Sigmoid colon (tissue), 4 donors: Measurements from ENCODE around the gene ABCA2.

Experiments used
- POLR2A ChIP-seq, 2 donors: fragments of 450-650 bp; IDR thresholded peaks; one replicate each; pipeline ENCODE4 v1.6.1; 2016; ENCODE audit warnings: antibody characterized with exemption in 2 of 2, mild to moderate bottlenecking in 2 of 2, moderate library complexity in 2 of 2
- POLR2AphosphoS5 ChIP-seq, 4 donors: sonication (generic); formaldehyde crosslinking; IDR thresholded peaks; one replicate each; pipeline ENCODE4 v1.6.1; 2017; ENCODE audit warnings: antibody characterized with exemption in 4 of 4
- TF ChIP-seq, protein P1 (sequence below), 4 experiments: fragments of 450-650 bp in 3 of 4; fragments of 200-600 bp in 1 of 4; IDR thresholded peaks; one replicate each; pipeline ENCODE4 v1.5.1; 2016 to 2019; ENCODE audit warnings: antibody characterized with exemption in 4 of 4, mild to moderate bottlenecking in 3 of 4, moderate library complexity in 2 of 4

DNA sequence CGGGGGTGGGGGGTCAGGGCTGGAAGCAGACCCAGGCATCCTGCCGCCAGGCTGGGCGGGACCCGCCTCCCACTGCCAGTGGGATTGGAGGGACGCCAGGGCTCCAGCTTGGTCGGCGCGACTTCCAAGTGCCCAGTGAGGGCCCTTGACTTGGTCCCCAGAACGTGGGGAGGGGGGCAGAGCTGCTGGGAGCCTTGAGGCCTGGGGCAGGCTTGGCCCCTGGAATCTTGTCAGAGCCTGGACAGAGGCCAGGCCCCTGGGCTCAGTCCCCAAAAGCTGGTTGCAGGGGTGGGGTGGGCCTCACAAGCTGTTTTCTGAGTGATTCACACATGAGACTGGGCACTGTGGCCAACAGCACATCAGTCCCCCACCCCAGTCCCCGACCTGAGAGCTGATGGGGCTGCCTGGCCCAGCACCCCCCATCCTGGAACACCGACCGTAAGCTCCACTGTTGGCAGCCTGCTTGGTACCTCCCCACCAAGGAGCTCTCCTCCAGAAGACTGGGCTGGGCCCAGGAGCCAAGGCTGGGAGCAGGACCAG is 32.2 kb downstream of the ABCA2 start:
- TF ChIP-seq POLR2AphosphoS5 (IDR thresholded peaks at IDR 0.05) (no peak), POLR2A (IDR thresholded peaks at IDR 0.05) (no peak)
- TF ChIP-seq, protein P1, sequence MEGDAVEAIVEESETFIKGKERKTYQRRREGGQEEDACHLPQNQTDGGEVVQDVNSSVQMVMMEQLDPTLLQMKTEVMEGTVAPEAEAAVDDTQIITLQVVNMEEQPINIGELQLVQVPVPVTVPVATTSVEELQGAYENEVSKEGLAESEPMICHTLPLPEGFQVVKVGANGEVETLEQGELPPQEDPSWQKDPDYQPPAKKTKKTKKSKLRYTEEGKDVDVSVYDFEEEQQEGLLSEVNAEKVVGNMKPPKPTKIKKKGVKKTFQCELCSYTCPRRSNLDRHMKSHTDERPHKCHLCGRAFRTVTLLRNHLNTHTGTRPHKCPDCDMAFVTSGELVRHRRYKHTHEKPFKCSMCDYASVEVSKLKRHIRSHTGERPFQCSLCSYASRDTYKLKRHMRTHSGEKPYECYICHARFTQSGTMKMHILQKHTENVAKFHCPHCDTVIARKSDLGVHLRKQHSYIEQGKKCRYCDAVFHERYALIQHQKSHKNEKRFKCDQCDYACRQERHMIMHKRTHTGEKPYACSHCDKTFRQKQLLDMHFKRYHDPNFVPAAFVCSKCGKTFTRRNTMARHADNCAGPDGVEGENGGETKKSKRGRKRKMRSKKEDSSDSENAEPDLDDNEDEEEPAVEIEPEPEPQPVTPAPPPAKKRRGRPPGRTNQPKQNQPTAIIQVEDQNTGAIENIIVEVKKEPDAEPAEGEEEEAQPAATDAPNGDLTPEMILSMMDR (IDR thresholded peaks at IDR 0.05): no peak
